ENCODE results near the gene TNS3.

GRCh38 chr7:47266131-47266706 lies 315.7 kb downstream of the TNS3 start:
- TF ChIP-seq SREBF2 (CRISPR knock-in tag; IDR thresholded peaks at IDR 0.05) (no peak), ZBTB1 (CRISPR knock-in tag; IDR thresholded peaks at IDR 0.05; ENCODE audit: borderline replicate concordance, low read depth) (no peak), POLR2A (conservative IDR thresholded peaks at IDR 0.05) (no peak), ELF1 (tag; IDR thresholded peaks at IDR 0.05) (no peak), CREB1 (IDR thresholded peaks at IDR 0.05) (no peak), CREB1 (CRISPR knock-in tag; IDR thresholded peaks at IDR 0.05) (no peak), ZNF717 (CRISPR knock-in tag; IDR thresholded peaks at IDR 0.05) (no peak), HCFC1 (IDR thresholded peaks at IDR 0.05; ENCODE audit: low read depth, low read length) (no peak), ZNF324 (CRISPR knock-in tag; IDR thresholded peaks at IDR 0.05) (no peak), HDAC2 (IDR thresholded peaks at IDR 0.05) (no peak), SETDB1 (IDR thresholded peaks at IDR 0.05; ENCODE audit: low read length) (no peak), ZEB2 (IDR thresholded peaks at IDR 0.05) (no peak), SIN3A (IDR thresholded peaks at IDR 0.05; ENCODE audit: borderline replicate concordance in 2 of 2, control insufficient read depth in 1 of 2, low read depth in 2 of 2, low read length in 2 of 2) (no peak)
- TF ChIP-seq, protein P1, sequence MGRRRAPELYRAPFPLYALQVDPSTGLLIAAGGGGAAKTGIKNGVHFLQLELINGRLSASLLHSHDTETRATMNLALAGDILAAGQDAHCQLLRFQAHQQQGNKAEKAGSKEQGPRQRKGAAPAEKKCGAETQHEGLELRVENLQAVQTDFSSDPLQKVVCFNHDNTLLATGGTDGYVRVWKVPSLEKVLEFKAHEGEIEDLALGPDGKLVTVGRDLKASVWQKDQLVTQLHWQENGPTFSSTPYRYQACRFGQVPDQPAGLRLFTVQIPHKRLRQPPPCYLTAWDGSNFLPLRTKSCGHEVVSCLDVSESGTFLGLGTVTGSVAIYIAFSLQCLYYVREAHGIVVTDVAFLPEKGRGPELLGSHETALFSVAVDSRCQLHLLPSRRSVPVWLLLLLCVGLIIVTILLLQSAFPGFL (CRISPR knock-in tag; IDR thresholded peaks at IDR 0.05): no peak
- TF ChIP-seq, protein P2, sequence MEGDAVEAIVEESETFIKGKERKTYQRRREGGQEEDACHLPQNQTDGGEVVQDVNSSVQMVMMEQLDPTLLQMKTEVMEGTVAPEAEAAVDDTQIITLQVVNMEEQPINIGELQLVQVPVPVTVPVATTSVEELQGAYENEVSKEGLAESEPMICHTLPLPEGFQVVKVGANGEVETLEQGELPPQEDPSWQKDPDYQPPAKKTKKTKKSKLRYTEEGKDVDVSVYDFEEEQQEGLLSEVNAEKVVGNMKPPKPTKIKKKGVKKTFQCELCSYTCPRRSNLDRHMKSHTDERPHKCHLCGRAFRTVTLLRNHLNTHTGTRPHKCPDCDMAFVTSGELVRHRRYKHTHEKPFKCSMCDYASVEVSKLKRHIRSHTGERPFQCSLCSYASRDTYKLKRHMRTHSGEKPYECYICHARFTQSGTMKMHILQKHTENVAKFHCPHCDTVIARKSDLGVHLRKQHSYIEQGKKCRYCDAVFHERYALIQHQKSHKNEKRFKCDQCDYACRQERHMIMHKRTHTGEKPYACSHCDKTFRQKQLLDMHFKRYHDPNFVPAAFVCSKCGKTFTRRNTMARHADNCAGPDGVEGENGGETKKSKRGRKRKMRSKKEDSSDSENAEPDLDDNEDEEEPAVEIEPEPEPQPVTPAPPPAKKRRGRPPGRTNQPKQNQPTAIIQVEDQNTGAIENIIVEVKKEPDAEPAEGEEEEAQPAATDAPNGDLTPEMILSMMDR (IDR thresholded peaks at IDR 0.05 in 2 of 3, conservative IDR thresholded peaks at IDR 0.05 in 1 of 3; ENCODE audit: insufficient read depth in 2 of 3, low read depth in 1 of 3, low read length in 3 of 3): peak; percentile 78 to 91 (median 89)
